ENCODE data around the gene PPIF.

PPIF gene

GRCh38 chr10:79353726-79354125, 6.5 kb downstream of the PPIF start:
- no peak for DNase-seq (ENCODE audit: low read depth, low spot score)
- no peak for TF ChIP-seq CTCF (IDR thresholded peaks at IDR 0.05; ENCODE audit: low read depth, low read length)
- in situ Hi-C loops (cut with HindIII; ENCODE audit: low sequenced_read_pairs), result no loop called here
- no peak overlapping the region for H3K4me3 ChIP-seq (ENCODE audit: low read depth, low read length)

DNA sequence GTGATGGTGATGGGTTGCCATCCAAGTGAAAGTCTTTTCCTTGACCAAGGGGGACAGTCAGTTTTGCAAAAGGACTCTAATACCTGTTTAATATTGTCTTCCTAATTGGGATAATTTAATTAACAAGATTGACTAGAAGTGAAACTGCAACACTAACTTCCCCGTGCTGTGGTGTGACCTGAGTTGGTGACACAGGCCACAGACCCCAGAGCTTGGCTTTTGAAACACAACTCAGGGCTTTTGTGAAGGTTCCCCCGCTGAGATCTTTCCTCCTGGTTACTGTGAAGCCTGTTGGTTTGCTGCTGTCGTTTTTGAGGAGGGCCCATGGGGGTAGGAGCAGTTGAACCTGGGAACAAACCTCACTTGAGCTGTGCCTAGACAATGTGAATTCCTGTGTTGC, 6.9 kb downstream of the PPIF start:
- no peak for DNase-seq (ENCODE audit: low read depth, low spot score)
- in situ Hi-C loops (cut with HindIII; ENCODE audit: low sequenced_read_pairs), result no loop called here
- TF ChIP-seq CTCF (IDR thresholded peaks at IDR 0.05; ENCODE audit: low read depth, low read length), result no peak
- no peak overlapping the region for H3K4me3 ChIP-seq (ENCODE audit: low read depth, low read length)

DNA sequence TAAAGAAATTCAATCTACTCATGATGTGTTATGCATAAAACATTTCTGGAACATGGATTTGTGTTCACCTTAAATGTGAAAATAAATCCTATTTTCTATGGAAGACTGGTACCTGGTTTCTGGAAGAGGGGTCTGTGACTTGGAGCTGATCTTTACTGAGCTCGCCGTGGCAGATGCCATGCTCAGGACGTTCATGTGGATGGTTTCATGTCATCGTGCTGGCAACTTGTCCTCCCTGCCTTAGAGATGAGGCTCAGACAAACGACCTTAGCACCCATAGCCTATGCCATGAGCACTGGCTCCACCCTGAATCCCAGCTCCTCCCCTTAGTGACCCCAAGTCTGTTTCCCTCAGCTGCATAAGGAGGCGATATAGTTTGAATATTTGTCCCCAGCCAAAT, 7.3 kb downstream of the PPIF start:
- no peak for TF ChIP-seq CTCF (IDR thresholded peaks at IDR 0.05; ENCODE audit: low read depth, low read length)
- no peak for DNase-seq (ENCODE audit: low read depth, low spot score)
- no peak overlapping the region for H3K4me3 ChIP-seq (ENCODE audit: low read depth, low read length)
- in situ Hi-C loops (cut with HindIII; ENCODE audit: low sequenced_read_pairs), result no loop called here

DNA sequence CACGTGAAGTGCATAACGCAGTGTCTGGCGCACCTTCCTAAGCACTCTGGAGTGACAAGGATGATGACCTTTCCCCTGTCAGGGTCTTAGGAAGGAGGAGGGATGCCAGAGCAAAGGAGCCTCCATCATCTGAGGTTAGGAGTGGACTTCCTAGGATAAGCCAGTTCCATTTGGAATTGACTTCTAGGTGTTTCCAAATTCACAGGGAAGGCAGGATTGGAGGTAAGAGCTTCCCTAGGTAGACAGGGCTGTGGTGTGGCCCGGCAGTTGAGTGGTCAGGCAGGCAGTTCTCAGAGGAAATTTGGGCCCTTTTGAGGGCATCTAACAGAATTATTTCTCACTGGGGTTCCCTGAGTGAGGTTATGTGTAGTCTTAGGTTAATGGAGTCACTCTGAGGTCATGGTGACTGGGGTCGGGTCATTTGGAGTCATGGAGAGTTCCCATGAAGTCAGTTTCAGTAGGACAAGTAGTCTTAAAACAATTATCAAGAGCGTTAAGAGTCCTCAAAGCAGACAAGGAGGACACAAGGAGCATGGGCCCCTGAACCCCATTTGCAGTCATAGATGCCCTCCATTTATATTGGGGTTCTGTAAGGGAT, 8.2 kb downstream of the PPIF start:
- no peak for DNase-seq (ENCODE audit: low read depth, low spot score)
- TF ChIP-seq CTCF (IDR thresholded peaks at IDR 0.05; ENCODE audit: low read depth, low read length), result no peak
- in situ Hi-C loops (cut with HindIII; ENCODE audit: low sequenced_read_pairs), result no loop called here
- H3K4me3 ChIP-seq (ENCODE audit: low read depth, low read length), result no peak overlapping the region

DNA sequence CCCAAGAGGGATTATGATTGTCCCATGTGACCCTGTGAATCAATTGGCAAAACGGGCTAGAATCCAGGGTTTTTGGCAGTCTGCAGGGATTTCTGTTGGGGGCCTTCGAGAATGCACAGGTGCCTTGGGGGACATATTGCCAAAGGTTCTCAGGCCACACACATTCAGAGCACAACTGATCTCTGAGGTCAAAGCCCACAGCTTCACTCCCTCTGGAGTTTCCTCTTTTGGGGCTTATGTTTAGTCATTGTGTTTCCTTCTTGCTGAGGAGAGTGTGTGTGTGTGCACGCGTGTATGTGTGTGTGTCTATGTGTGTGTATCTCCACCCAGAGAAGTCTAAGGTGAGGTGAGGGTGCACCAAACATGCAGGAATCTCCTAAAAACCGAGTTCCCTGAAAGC, 8.8 kb downstream of the PPIF start:
- no peak for DNase-seq (ENCODE audit: low read depth, low spot score)
- in situ Hi-C loops (cut with HindIII; ENCODE audit: low sequenced_read_pairs), result no loop called here
- TF ChIP-seq CTCF (IDR thresholded peaks at IDR 0.05; ENCODE audit: low read depth, low read length), result no peak
- H3K4me3 ChIP-seq (ENCODE audit: low read depth, low read length), result no peak overlapping the region

DNA sequence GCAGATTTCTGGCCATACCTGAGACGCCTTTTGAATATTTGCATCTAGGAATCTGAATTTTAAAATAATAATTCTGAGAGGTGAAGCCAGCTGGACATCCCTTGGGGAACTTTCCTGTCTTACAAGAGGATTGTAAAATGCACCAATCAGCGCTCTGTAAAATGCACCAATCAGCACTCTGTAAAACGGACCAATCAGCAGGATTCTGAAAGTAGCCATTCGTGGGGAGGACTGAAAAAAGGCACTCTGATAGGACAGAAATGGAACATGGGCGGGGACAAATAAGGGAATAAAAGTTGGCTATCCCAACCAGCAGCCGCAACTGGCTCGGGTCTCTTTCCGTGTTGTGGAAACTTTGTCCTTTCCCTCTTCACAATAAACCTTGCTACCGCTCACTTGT, 9.9 kb downstream of the PPIF start:
- no peak for TF ChIP-seq CTCF (IDR thresholded peaks at IDR 0.05; ENCODE audit: low read depth, low read length)
- H3K4me3 ChIP-seq (ENCODE audit: low read depth, low read length), result no peak overlapping the region
- in situ Hi-C loops (cut with HindIII; ENCODE audit: low sequenced_read_pairs), result no loop called here
- DNase-seq (ENCODE audit: low read depth, low spot score), result no peak

DNA sequence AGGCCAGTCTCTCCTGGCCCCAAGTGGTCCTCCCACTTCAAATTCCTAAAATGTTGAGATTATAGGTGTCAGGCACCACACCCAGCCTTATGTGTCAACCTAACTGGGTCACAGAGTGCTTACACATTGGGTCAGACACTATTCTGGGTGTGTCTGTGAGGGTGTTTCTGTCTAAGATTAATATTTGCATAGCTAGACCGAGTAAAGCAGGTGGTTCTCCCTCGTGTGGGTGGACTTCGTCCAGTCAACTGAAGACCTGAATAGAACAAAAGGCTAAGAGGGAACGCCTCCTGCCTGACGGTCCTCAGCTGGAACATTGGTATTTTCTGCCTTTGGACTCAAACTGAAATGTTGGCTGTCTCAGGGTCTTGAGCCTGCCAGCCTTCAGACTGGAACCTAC, 11.5 kb downstream of the PPIF start:
- H3K4me3 ChIP-seq (ENCODE audit: low read depth, low read length), result no peak overlapping the region
- no peak for DNase-seq (ENCODE audit: low read depth, low spot score)
- in situ Hi-C loops (cut with HindIII; ENCODE audit: low sequenced_read_pairs), result no loop called here
- no peak for TF ChIP-seq CTCF (IDR thresholded peaks at IDR 0.05; ENCODE audit: low read depth, low read length)
